OCI-LY1 (cell line): Measurements from ENCODE around the gene P2RY13.

Experiments used
- H2AFZ ChIP-seq: fragments of 200-600 bp; sonication (generic), shearing (Covaris generic); 2 replicates; pipeline ENCODE4 v1.6.0; 2014; ENCODE audit warnings: antibody characterized with exemption, mild to moderate bottlenecking, low read length
- H3F3A ChIP-seq: fragments of 200-600 bp; sonication (generic), shearing (Covaris generic); 2 replicates; pipeline ENCODE4 v1.6.0; 2014; ENCODE audit warnings: mild to moderate bottlenecking, antibody characterized with exemption, low read length, moderate library complexity; ENCODE audit not compliant: insufficient read depth
- H3K27ac ChIP-seq: fragments of 200-600 bp; sonication (generic); 2 replicates; pipeline ENCODE4 v1.5.1; 2014; ENCODE audit warnings: low read length, mixed run types, mild to moderate bottlenecking, low read depth; ENCODE audit not compliant: poor library complexity, severe bottlenecking
- H3K27me3 ChIP-seq: fragments of 200-600 bp; sonication (generic); 2 replicates; pipeline ENCODE4 v1.6.0; 2014; ENCODE audit warnings: antibody characterized with exemption, mild to moderate bottlenecking, low read length, moderate library complexity; ENCODE audit not compliant: insufficient read depth
- H3K36me3 ChIP-seq: fragments of 200-600 bp; sonication (generic); 2 replicates; pipeline ENCODE4 v1.6.1; 2014; ENCODE audit warnings: mild to moderate bottlenecking, antibody characterized with exemption, low read length, moderate library complexity, mixed read lengths; ENCODE audit not compliant: insufficient read depth
- H3K4me1 ChIP-seq: fragments of 200-600 bp; sonication (generic); 2 replicates; pipeline ENCODE4 v1.5.1; 2014; ENCODE audit warnings: mild to moderate bottlenecking, low read length, moderate library complexity; ENCODE audit not compliant: insufficient read depth, severe bottlenecking
- H3K4me2 ChIP-seq: fragments of 200-600 bp; sonication (generic), shearing (Covaris generic); 2 replicates; pipeline ENCODE4 v1.6.1; 2014; ENCODE audit warnings: low read length
- H3K4me3 ChIP-seq: fragments of 200-600 bp; sonication (generic); 2 replicates; pipeline ENCODE4 v1.5.1; 2014; ENCODE audit warnings: low read length, low read depth, mild to moderate bottlenecking, mixed read lengths; ENCODE audit not compliant: poor library complexity, severe bottlenecking
- H3K79me2 ChIP-seq: fragments of 200-600 bp; shearing (Covaris generic); 2 replicates; pipeline ENCODE4 v1.6.1; 2016; ENCODE audit warnings: mixed run types, low read length, mixed read lengths; ENCODE audit not compliant: insufficient read depth
- H3K9ac ChIP-seq: fragments of 200-600 bp; sonication (generic), shearing (Covaris generic); 2 replicates; pipeline ENCODE4 v1.6.1; 2014; ENCODE audit warnings: mild to moderate bottlenecking, low read length, mixed read lengths
- H3K9me2 ChIP-seq: fragments of 200-600 bp; sonication (generic), shearing (Covaris generic); 2 replicates; pipeline ENCODE4 v1.6.1; 2014; ENCODE audit warnings: low read depth, mild to moderate bottlenecking, low read length, mixed read lengths
- H3K9me3 ChIP-seq: fragments of 200-600 bp; shearing (Covaris generic); 2 replicates; pipeline ENCODE4 v1.6.1; 2014; ENCODE audit warnings: low read length, mixed read lengths
- H4K20me1 ChIP-seq: fragments of 200-600 bp; sonication (generic), shearing (Covaris generic); 2 replicates; pipeline ENCODE4 v1.6.0; 2016; ENCODE audit warnings: mild to moderate bottlenecking, low read length; ENCODE audit not compliant: insufficient read depth
- CTCF ChIP-seq: fragments of 200-600 bp; sonication (generic), shearing (Covaris generic); IDR thresholded peaks from 2 replicates; pipeline ENCODE4 v1.5.1; 2017; ENCODE audit warnings: mild to moderate bottlenecking, antibody characterized with exemption, low read length, moderate library complexity, mixed read lengths
- EZH2 ChIP-seq: fragments of 200-600 bp; sonication (generic), shearing (Covaris generic); IDR thresholded peaks from 2 replicates; pipeline ENCODE4 v1.8.0; 2017; ENCODE audit warnings: borderline replicate concordance, mixed run types, mild to moderate bottlenecking, antibody characterized with exemption, low read length, moderate library complexity, mixed read lengths

The P2RY13 gene

GRCh38 chr3:151300539-151300938 lies 28.8 kb downstream of the P2RY13 start:
- no peaks in the 10 kb centered on the region for H3K9me3 ChIP-seq
- H3K4me2 ChIP-seq, result no peak overlapping the region
- no peaks in the 10 kb centered on the region for H3K9me2 ChIP-seq
- no peak overlapping the region for H2AFZ ChIP-seq
- no peaks in the 10 kb centered on the region for H3K36me3 ChIP-seq
- no peak for TF ChIP-seq CTCF
- TF ChIP-seq EZH2, result no peak
- no peak overlapping the region for H3K27ac ChIP-seq
- H3F3A ChIP-seq, result no peaks in the 10 kb centered on the region
- H3K79me2 ChIP-seq, result no peaks in the 10 kb centered on the region
- no peaks in the 10 kb centered on the region for H3K4me1 ChIP-seq
- no peaks in the 10 kb centered on the region for H3K27me3 ChIP-seq
- no peak overlapping the region for H3K9ac ChIP-seq
- H4K20me1 ChIP-seq, result no peaks in the 10 kb centered on the region
- no peak overlapping the region for H3K4me3 ChIP-seq

GRCh38 chr3:151299006-151299405 lies 30.3 kb downstream of the P2RY13 start:
- no peaks in the 10 kb centered on the region for H3K9me2 ChIP-seq
- H3K79me2 ChIP-seq, result no peaks in the 10 kb centered on the region
- no peak overlapping the region for H3K27ac ChIP-seq
- no peak for TF ChIP-seq CTCF
- no peak for TF ChIP-seq EZH2
- no peaks in the 10 kb centered on the region for H3F3A ChIP-seq
- H3K4me1 ChIP-seq, result no peaks in the 10 kb centered on the region
- H3K4me2 ChIP-seq, result no peak overlapping the region
- H3K27me3 ChIP-seq, result no peaks in the 10 kb centered on the region
- H2AFZ ChIP-seq, result no peak overlapping the region
- H3K4me3 ChIP-seq, result no peak overlapping the region
- no peak overlapping the region for H3K9ac ChIP-seq
- no peaks in the 10 kb centered on the region for H3K9me3 ChIP-seq
- H3K36me3 ChIP-seq, result no peaks in the 10 kb centered on the region
- H4K20me1 ChIP-seq, result no peaks in the 10 kb centered on the region

GRCh38 chr3:151297429-151297828 lies 31.9 kb downstream of the P2RY13 start:
- H3K27me3 ChIP-seq, result no peaks in the 10 kb centered on the region
- no peaks in the 10 kb centered on the region for H3K79me2 ChIP-seq
- H2AFZ ChIP-seq, result no peak overlapping the region
- H3F3A ChIP-seq, result no peaks in the 10 kb centered on the region
- no peaks in the 10 kb centered on the region for H3K36me3 ChIP-seq
- H3K27ac ChIP-seq, result no peak overlapping the region
- H3K9me2 ChIP-seq, result no peaks in the 10 kb centered on the region
- no peaks in the 10 kb centered on the region for H3K4me1 ChIP-seq
- H3K9ac ChIP-seq, result no peak overlapping the region
- no peak overlapping the region for H3K4me2 ChIP-seq
- no peaks in the 10 kb centered on the region for H4K20me1 ChIP-seq
- no peaks in the 10 kb centered on the region for H3K9me3 ChIP-seq
- TF ChIP-seq CTCF (no peak), EZH2 (no peak)
- no peak overlapping the region for H3K4me3 ChIP-seq
